Natural killer cell (primary cell): ENCODE measurements around the gene PTF1A. TPM values are rescaled to one million over a fixed set of nuclear protein-coding genes. Genes with fewer than 3 reads are reported as not detected.

Experiments
- ATAC-seq, 3 donors: fragments of 150-1000 bp in 2 of 3; fragments of 200-7000 bp in 1 of 3; cut with Tn5 transposase; 1 replicate in 1 of 3; 2 replicates in 2 of 3; pipeline ENCODE4 v1.10.0; 2021; ENCODE audit warnings: mild to moderate bottlenecking in 2 of 3, moderate library complexity in 2 of 3
- DNase-seq, 2 donors: peaks; one replicate each; pipeline versions ENCODE4 v3.0.0 to v3.0.0-alpha.2; 2013 to 2021; ENCODE audit warnings: mixed read lengths in 1 of 2
- H3K27ac ChIP-seq: one replicate; pipeline ENCODE4 v1.5.1; 2013; ENCODE audit warnings: mild to moderate bottlenecking, low read length
- H3K27me3 ChIP-seq: one replicate; pipeline ENCODE4 v1.6.1; 2013; ENCODE audit warnings: low read length; ENCODE audit not compliant: control insufficient read depth, insufficient read depth
- H3K36me3 ChIP-seq: one replicate; pipeline ENCODE4 v1.6.1; 2013; ENCODE audit warnings: low read length; ENCODE audit not compliant: control insufficient read depth, insufficient read depth
- H3K4me1 ChIP-seq: one replicate; pipeline ENCODE4 v1.6.1; 2013; ENCODE audit warnings: low read length; ENCODE audit not compliant: control insufficient read depth, insufficient read depth
- H3K4me3 ChIP-seq: one replicate; pipeline ENCODE4 v1.5.1; 2013; ENCODE audit warnings: low read length
- H3K9me3 ChIP-seq: one replicate; pipeline ENCODE4 v1.6.1; 2013; ENCODE audit warnings: low read length; ENCODE audit not compliant: control insufficient read depth, insufficient read depth
- H3K27ac Mint-ChIP-seq, 2 donors: one replicate each; pipeline ENCODE4 v1.8.0; 2022; ENCODE audit warnings: mild to moderate bottlenecking in 2 of 2, mixed read lengths in 2 of 2, moderate library complexity in 1 of 2
- H3K27me3 Mint-ChIP-seq, 2 donors: one replicate each; pipeline ENCODE4 v1.8.0; 2022; ENCODE audit warnings: low read depth in 2 of 2, mixed read lengths in 2 of 2
- H3K36me3 Mint-ChIP-seq: one replicate; pipeline ENCODE4 v1.8.0; 2022; ENCODE audit warnings: mixed read lengths
- H3K4me1 Mint-ChIP-seq, 2 donors: one replicate each; pipeline ENCODE4 v1.8.0; 2022; ENCODE audit warnings: mixed read lengths in 2 of 2
- H3K4me3 Mint-ChIP-seq: one replicate; pipeline ENCODE4 v1.8.0; 2022; ENCODE audit warnings: mild to moderate bottlenecking, moderate library complexity, mixed read lengths
- H3K9me3 Mint-ChIP-seq, 2 donors: one replicate each; pipeline ENCODE4 v1.8.0; 2022; ENCODE audit warnings: mixed read lengths in 2 of 2
- CTCF ChIP-seq: fragments of 200-600 bp; IDR thresholded peaks from one replicate; pipeline ENCODE4 v1.8.0; 2022; ENCODE audit warnings: antibody characterized with exemption
- WGBS: methylation state at CpG from one replicate; pipeline ENCODE4 v1.1.7; 2013; ENCODE audit warnings: missing lambda C conversion rate; ENCODE audit not compliant: insufficient coverage; 5-methylcytosine and 5-hydroxymethylcytosine counted together
- intact Hi-C: fragments of 100-400 bp; cut with micrococcal nuclease; formaldehyde crosslinking; loops from one replicate; pipeline ENCODE4 v1.14.2; 2022
- total RNA-seq, 4 donors: library from RNA; stranded (reverse); fragments of 120-200 nt in 1 of 4; gene quantifications; one replicate each; pipeline versions ENCODE4 v1.2.3 to v1.2.4, GENCODE V29; 2013 to 2022

The PTF1A gene
- total RNA-seq, 3 donors from 2014 or later (not counting 1 experiment from before 2014, with no cell fraction given): not detected

DNA sequence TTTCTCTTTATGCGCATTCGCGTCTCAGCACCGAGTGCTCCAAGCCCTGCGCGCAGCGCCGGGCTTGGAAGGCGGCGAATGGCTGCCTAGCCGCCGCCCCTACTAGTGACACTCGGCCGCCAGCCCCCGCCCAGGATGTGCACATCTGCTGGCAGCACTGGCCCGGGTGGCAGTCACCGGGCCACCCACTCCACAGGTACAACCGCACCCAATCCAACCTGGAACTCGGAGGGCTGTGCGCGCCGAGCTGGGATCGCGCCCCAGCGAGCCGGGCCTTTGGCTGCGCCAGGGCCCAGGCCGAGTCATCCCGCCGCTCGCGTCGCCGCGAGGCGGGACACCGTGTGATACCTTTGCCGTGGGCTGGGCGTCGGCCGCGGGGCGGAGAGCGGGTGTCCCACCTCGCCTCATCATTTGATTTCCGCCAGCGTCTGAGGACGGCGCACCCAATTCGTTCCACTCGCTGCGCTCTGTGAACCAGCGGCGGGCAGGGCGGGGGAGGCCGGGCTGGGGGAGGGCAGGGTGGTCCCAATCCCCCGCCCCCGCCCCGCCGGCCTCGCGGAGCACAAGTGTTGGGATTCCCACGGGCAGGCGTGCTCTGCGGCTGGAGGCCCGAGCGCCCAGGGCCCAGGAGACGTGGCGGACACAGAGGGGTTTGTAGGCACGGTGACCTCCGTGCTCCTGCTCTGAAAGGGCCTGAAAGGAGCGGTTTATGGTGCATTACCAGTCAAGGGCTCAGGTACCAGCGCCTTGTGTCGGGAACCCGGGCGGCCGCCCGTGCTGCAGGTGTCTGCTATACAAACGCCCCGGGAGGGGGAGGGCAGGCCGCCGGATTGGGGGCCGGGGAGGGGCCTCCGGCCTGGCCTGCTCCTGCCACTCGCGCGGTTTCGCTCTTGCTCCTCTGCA lies 17.8 kb upstream of the PTF1A start:
- Mint-ChIP-seq H3K9me3 (no peaks in the 10 kb centered on the region), H3K27me3 (peaks cover 55 to 63% of the 10 kb centered on the region in 2 donors), H3K4me1 (no peaks in the 10 kb centered on the region), H3K36me3 (no peaks in the 10 kb centered on the region), H3K4me3 (no peak overlapping the region), H3K27ac (no peak overlapping the region)
- no peak overlapping the region for H3K4me3 ChIP-seq
- H3K36me3 ChIP-seq: no peaks in the 10 kb centered on the region
- WGBS: 6% methylated on average over 88 of the region's 88 CpGs
- DNase-seq (no peak), ATAC-seq (no peak)
- no peaks in the 10 kb centered on the region for H3K9me3 ChIP-seq
- no peak for TF ChIP-seq CTCF
- intact Hi-C loops: no loop called here
- H3K4me1 ChIP-seq: no peaks in the 10 kb centered on the region
- peaks cover 20% of the 10 kb centered on the region for H3K27me3 ChIP-seq
- no peak overlapping the region for H3K27ac ChIP-seq

DNA sequence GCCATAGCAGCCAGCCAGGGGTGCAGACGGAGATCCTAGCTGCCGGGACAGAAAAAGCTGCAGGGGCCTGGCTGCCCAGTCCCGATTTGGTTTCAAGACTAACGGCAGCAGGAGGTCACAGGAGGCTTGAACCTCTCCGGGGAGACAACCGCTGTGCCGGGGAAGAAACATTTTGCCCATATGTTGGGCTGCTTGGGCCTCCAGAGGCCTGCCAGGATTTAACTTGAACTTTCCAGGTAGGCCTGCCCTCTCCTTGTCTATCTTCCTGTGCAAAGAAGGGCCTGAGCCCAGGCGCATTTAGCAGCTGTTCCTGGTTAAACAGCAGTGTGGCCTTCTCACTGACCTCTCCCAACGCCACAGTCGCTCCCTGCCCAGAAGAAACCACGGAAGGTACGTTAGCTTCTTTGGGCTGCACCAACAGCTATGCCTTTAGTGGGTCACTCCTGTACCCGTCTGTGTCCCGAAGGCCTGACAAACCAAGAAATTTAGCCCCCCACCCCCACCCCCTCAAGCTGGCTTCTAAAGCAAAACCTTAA lies 17.1 kb upstream of the PTF1A start:
- no peak overlapping the region for H3K27ac Mint-ChIP-seq
- TF ChIP-seq CTCF: no peak
- ATAC-seq: no peak
- no peaks in the 10 kb centered on the region for H3K9me3 ChIP-seq
- peaks cover 0 to 2% of the 10 kb centered on the region in 2 donors for H3K9me3 Mint-ChIP-seq
- H3K27me3 ChIP-seq: peaks cover 20% of the 10 kb centered on the region
- 19% methylated on average over 14 of the region's 14 CpGs for WGBS
- intact Hi-C loops: no loop called here
- H3K4me3 ChIP-seq: no peak overlapping the region
- no peaks in the 10 kb centered on the region for H3K4me1 Mint-ChIP-seq
- H3K36me3 ChIP-seq: no peaks in the 10 kb centered on the region
- no peak overlapping the region for H3K27ac ChIP-seq
- H3K4me1 ChIP-seq: no peaks in the 10 kb centered on the region
- no peak overlapping the region for H3K4me3 Mint-ChIP-seq
- no peaks in the 10 kb centered on the region for H3K36me3 Mint-ChIP-seq
- H3K27me3 Mint-ChIP-seq: peaks cover 54 to 56% of the 10 kb centered on the region in 2 donors
- no peak for DNase-seq

- ATAC-seq: no peak
These were observed 5.9 kb upstream of the PTF1A start for GRCh38 chr10:23186178-23186577.

More at GRCh38 chr10:23186178-23186577, 5.9 kb upstream of the PTF1A start:
- Histone ChIP-seq H3K36me3 (no peaks in the 10 kb centered on the region), H3K4me1 (no peaks in the 10 kb centered on the region), H3K4me3 (no peak overlapping the region), H3K27me3 (peaks cover 8% of the 10 kb centered on the region), H3K27ac (no peak overlapping the region), H3K9me3 (no peaks in the 10 kb centered on the region)
- H3K27ac Mint-ChIP-seq: no peak overlapping the region
- H3K4me1 Mint-ChIP-seq: no peaks in the 10 kb centered on the region
- no peak for TF ChIP-seq CTCF
- intact Hi-C loops: no loop called here
- no peak overlapping the region for H3K4me3 Mint-ChIP-seq
- H3K27me3 Mint-ChIP-seq: peaks cover 21 to 43% of the 10 kb centered on the region in 2 donors
- no peaks in the 10 kb centered on the region for H3K9me3 Mint-ChIP-seq
- H3K36me3 Mint-ChIP-seq: no peaks in the 10 kb centered on the region
- WGBS: 61% methylated on average over 6 of the region's 7 CpGs
- DNase-seq: no peak
